HG03066 (cell line): ENCODE results near the gene CDK19.
"Not testable (repeated sequence)": the region's sequence is repeated elsewhere in the genome, so short reads cannot be mapped to it uniquely, and the experiment has no call there.

ENCODE experiments used
- ATAC-seq: cut with Tn5 transposase; IDR thresholded peaks from one replicate; pipeline ENCODE4 v1.9.1; 2021; ENCODE audit warnings: low read depth; ENCODE audit not compliant: unreplicated experiment

CDK19 gene

DNA sequence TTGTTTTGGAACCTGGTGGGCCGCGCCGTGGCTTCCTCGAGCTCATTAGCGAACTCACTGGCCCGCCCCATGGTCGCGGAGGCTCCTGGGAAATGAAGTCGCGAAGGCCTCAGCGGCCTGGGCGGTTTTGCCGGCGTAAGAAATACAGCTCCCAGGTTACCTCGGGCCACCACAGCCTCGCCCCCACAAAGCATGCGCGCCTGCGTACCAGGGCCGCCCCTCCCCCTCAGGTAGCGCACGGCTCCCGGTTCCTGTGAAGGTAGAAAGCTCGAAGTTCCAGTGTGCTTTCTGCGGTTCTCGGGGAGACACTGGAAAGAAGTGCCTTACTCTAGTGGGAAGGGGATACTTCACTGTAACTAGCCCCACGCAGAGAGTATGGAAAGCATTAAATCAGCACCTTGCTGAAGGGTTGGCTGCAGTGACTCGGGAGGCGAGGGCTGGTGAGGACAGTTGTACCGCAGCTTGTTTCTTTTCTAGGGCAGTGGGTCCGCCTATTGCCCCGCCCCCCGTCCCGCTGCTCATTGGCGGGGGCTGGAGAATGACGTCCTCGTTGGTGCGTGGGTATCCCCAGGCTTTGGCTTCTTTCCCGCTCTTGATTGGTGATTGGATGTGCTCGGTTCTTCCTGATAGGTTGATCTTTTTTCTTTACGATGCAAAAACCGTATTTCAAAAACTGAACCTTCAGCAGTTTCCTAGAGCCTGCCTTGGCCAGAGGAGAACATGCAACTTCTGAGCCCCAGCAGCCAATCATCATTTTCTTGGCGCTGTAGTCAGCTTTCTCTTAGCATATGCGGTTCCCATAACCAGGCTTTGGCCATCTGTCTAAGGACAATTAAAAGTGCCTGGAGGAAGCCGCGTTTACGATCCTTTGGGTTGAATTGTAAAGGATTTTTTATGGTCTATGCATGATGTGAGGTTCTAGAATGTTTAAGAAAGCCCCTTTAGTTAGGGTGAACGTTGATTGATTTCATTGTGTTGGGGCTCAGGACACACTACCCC, at the start of gene CDK19:
Gene CDK19, minus strand, starts transcription at position 59 of the 999 bp plus-strand sequence. CDS start 333 bp downstream, outside the sequence.
- ATAC-seq = peak; percentile 60

DNA sequence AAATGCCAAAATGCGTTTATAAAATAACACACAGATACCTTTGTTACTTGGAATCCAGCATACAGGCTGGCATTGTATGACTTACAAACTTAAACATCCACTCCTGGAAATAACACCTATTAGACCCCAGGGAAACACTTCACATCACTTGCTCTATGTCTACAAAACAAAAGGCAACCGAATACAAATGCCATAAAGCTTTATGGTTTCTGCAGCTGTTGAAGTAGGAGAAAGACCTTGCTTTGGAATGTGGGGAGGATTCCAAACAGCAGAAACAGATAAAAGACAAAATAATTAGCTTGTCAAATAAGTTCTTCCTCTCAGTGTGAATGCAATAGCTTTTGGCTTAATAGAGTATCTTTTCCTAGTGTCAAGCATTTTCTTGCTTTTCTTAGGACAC, 49.6 kb upstream of the CDK19 start:
- no peak for ATAC-seq

DNA sequence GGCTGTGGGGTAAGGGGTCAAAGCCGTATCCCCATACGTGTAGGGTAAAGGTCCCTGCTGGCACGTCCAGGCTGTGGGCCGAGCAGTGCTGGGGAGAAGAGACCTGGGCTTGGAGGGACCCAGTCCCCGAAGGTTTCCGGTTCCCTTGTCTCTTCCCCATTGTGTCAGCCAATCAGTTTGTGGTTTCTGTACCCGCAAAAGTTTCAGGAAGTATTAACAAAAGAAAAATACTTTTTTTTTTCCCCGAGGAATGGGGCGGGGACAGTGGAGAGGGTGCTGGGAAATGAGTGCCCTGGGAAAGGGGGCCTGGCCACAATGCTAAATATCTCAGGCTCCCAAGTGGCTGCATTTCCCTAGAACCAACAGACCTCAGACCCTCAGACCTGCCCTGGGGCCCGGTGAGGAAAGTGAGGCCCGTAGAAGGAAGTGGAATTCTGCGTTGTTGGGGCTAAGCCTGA, 44.1 kb upstream of the CDK19 start:
- ATAC-seq = no peak

DNA sequence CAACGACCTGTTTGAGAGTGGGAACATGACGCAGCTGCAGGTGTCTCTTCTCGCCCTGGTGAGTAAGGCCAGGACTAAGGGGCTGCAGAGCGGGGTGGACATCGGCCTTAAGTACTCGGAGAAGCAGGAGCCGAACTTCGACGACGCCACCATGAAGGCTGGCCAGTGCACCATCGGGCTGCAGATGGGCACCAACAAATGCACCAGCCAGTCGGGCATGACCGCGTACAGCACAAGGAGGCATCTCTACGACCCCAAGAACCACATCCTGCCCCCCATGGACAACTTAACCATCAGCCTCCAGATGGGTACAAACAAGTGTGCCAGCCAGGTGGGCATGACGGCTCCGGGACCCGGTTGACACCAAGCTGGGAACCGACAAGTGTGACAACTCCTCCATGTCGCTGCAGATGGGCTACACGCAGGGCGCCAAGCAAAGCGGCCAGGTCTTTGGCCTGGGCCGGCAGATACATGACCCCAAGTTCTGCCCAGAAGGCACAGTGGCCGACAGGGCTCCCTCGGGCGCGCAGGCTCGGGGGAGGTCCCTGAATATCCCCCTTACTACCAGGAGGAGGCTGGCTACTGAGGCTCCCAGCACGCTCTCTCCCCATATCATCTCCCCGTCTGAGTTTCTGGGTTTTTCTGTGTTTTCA, 43.4 kb upstream of the CDK19 start:
- no peak for ATAC-seq

DNA sequence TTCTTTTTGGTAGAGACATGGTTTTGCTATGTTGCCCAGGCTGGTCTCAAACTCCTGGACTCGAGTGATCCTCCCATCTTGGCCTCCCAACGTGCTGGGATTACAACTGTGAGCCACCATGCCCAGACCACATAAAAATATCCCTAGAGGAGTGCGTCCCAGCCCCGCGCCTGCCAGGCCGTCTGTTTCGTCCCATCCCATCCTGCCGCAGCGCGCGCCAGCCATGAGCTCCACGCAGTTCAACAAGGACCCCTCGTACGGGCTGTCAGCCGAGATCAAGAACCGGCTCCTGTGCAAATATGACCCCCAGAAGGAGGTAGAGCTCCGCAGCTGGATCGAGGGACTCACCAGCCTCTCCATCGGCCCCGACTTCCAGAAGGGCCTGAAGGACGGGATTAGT, 42.7 kb upstream of the CDK19 start:
- ATAC-seq = no peak

DNA sequence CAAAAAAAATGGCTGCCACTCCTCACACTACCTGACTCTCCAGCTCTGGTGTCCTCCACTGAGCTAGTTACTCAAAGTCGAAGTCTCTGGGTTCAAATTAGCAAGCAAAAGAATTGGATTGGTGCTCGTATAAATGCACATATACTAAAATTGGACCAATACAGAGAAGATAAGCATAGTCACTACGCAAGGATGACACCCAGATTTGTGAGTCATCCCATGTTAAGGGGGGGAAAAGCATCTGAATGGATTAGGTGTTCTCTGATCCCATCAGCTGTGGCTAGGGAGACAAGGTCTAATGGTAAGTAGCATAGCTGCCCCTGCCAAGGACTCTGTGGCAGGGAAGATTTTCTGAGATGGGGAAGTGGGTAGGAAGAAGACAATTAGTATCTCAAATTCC, 41.0 kb upstream of the CDK19 start:
- ATAC-seq = no peak

DNA sequence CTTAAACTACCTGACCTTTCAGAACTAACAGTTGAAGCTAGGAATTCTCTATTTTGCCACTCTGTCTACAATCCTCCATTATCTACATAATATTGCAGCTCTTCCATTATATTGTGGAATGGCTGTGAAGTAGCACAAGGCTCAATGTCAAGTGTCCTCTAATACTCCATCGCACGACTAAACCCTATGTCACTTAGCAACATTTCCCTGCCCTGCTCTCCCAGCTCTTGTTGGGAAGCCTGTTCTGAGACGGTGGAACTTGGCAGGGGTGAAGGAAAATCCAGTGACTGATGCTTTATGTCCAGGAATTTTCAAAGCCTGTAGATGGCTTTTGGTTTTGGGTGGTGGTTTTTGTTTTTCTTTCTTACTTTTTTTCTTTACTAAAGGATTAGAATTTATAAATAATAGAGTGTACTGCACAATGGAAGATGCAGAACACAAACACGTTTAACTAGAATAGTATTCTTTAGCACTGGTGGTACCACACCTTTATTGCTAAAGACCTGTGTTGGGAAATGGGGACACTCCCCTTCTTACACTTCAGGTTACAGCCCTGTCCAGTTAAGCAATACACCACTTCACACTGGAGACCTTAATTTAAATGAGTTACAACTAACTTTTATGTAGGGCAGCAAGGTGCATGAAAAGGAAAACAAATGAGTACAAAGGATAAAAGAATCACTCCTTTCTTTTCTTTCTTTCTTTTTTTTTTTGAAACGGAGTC, 38.6 kb upstream of the CDK19 start:
- ATAC-seq = no peak

DNA sequence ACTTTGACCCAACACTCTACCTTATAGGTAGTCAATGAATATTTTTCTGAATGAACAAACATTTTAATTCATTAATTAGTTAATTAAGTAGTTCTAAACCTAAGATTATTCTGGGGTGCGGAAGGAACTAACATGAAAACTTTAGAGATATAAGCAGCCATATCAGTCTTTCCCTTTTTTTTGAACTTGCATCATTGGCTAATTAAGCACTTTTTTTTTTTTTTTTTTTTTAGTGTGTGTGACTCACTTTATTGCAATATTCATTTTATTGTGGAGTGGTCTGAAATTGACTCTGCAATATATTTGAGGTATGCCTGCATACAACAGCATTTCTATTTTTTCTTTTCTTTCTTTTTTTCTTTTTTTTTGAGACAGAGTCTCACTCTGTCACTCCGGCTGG, 37.5 kb upstream of the CDK19 start:
- ATAC-seq = no peak

DNA sequence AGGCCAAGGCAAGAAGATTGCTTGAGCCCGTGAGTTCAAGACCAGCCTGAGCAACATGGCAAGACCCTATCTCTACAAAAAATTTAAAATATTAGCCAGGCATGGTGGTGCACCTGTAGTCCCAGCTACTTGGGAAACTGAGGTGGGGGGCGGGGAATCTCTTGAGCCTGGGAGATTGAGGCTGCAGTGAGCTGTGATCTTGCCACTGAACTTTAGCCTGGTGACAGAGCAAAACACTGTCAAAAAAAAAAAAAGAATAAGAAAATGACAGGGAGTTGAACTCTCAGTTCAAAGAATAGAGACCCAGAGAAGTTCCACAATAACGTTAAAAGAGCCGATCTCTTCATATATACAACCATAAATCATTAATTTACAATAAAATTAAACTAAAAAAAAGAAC, 34.5 kb upstream of the CDK19 start:
- ATAC-seq = no peak

DNA sequence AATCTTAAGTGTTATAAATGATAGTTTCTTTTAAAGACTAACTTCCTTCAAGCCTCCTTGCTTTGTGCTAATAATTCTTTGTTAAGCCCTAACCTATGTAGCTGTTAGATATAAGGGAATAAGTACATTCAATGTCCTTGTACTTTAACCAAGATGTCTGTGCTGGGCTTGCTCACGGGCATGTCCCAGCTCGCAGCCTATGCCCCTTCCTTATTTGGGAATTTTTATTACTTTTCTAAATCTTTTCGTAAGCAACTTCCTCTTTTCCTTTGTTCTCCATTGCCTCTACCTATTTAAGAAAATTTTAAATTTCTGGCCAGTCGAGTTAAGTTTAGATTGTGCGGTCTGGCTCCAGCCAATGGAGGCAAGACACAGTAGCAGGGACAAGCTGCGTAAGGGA, 26.0 kb upstream of the CDK19 start:
- no peak for ATAC-seq

DNA sequence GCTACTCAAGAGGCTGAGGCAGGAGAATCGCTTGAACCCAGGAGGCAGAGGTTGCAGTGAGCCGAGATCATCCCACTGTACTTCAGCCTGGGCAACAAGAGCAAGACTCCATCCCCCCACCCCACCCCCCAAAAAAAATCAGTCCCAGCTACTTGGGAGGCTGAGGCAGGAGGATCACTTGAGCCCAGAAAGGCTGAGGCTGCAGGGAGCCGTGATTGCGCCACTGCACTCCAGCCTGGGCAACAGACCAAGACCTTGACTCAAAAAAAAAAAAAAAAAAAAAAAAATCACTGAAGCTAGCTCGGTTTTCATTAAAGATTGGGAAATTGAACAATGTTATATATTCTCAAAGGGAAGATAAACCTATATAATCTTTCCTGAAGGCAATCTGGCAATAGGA, 20.5 kb upstream of the CDK19 start:
- not testable (repeated sequence) for ATAC-seq

DNA sequence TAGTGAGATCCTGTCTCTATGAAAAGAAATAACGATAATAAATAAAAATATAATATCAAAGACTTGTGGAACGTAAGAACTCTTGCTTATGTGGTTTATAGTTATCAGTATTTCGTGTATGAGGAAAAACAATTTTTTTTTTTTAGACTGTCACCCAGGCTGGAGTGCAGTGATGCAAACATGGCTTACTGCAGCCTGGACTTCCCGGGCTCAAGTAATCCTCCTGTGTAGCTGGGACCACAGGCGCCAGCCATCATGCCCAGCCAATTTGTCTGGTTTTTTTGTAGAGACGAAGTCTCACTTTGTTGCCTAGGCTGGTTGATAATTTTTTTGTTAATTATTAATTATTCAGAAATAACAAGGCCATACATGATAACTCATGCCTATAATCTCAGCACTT, 18.6 kb upstream of the CDK19 start:
- ATAC-seq = no peak

DNA sequence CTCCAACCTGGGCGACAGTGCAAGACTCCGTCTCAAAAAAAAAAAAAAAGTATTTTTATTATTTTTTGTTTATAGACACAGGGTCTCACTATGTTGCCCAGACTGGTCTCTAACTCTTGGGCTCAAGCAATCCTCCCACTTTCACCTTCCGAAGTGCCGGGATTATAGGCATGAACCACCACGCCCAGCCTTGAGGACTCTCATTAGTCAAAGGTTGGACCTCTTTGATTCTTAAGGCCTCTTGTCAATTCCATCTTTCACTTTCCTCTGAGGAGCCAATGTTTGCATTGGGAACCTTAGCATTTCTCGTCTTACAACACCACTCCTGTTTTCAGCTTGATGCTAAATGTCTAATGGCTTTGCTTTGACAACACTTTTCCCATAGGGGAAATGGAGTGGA, 16.1 kb upstream of the CDK19 start:
- ATAC-seq = no peak

DNA sequence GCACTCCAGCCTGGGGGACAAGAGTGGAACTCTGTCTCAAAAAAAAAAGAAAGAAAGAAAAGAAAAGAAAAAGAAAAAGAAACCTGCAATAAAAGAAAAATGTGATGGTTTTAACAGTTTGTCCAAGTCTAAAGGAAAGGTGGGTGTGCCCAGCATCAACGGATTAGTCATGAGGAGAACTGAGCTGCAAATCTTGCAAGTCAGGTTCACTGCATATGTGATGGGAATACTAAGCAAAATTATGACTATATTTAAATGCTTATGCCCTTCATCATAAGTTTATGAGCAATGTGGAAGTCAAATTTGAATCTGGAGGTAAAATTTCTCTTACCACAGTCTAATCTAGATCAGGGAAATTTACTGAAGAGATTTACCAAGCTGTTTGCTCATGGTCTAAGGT, 13.1 kb upstream of the CDK19 start:
- no peak for ATAC-seq

DNA sequence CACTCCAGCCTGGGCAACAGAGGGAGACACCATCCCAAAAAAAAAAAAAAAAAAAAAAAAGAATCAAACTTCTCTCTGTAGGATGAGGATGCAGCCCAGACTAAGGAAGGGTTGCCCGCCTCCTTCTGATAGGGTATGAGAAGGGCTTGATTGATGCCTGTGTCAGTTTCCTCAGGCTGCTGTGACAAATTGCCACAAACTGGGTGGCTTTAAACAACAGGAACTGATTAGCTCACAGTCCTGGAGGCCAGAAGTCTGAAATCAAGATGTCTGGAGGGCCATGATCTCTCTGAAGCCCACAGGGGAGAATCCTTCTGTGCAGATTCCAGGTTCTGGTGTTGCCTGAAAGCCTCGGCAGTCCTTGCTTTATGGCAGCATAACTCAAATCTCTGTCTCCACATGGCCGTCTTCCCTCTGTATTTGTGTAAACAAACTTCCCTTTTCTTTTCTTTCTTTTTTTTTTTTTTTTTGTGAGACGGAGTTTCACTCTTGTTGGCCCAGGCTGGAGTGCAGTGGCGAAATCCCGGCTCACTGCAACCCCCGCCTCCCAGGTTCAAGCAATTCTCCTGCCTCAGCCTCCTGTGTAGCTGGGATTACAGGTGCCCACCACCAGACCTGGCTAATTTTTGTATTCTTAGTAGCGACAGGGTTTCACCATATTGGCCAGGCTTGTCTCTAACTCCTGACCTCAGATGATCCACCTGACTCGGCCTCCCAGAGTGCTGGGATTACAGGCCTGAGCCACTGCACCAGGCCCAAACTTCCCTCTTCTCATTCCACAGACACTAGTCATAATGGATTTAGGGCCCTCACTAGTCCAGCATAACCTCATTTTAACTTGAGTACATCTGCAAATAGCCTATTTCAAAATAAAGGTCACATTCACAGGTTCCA, 11.2 kb upstream of the CDK19 start:
- no peak for ATAC-seq

DNA sequence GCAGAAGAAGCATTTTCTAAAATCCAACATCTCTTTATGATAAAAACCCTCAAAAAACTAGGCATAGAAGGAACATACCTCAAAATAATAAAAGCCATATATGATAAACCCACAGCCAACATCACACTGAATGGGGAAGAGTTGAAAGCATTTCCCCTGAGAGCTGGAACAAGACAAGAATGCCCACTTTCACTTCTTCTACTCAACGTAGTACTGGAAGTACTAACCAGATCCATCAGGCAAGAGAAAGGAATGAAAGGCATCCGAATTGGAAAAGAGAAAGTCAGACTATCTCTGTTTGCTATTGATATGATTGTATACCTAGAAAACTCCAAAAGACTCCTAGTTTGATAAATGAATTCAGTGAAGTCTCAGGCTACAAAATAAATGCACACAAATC, 7.9 kb upstream of the CDK19 start:
- ATAC-seq = no peak

DNA sequence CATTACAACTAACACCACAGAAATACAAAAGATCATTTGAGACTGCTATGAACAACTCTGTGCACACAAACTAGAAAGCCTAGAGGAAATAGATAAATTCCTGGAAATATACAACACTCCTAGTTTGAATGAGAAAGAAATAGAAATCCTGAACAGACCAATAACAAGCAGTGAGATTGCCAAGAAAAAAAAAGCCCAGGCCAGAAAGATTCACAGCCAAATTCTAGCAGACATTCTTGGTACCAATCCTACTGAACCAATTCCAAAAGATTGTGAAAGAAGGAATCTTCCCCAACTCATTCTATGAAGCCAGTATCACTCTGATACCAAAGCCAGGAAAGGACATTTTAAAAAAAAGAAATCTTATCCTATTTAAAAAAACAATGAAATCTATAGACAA, 7.0 kb upstream of the CDK19 start:
- no peak for ATAC-seq

DNA sequence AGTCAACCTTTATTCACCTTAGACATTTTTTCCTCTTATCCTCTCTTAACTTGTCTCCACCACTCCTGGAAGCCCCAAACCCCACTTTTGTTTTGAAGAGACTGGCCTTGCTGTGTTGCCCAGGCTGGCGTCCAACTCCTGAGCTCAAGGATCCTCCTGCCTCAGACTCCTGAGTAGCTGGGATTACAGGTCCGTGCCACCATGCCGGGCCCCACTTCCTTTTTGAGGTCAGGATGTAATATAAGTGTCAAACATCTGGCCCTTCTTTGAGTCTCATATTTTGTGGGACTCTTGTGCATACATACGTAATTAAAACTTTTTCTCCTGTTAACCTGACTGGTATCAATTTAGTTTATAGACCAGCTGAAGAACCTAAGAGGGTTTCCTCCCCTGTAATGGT, 1.4 kb upstream of the CDK19 start:
- ATAC-seq = no peak

DNA sequence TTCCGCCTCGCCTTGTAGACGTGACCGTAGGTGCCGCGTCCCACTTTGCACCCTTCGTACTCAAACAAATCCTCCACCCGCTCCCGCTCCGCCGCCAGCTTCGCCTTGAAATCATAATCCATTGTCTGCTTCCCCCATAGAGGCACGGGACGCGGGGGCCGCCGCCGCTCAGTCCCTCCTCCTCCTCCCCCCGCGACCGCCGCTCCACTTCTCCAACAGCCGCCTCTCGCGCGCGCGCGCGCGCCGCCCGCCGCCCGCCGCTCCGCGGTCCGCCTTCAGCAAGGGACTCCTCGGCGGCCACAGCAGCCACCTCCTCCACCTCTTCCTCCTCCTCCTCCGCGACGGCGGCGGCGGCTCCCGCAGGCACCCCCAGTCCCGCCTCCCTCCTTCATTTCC, 256 bp downstream of the CDK19 start:
- ATAC-seq = peak; percentile 11
